Neuronal stem cell (in vitro differentiated cells): ENCODE results near the gene S100A13.
"Not testable (repeated sequence)": the region's sequence is repeated elsewhere in the genome, so short reads cannot be mapped to it uniquely, and the experiment has no call there.

Experiments used
- DNase-seq: peaks from one replicate; pipeline ENCODE4 v3.0.0-alpha.2; 2013; ENCODE audit warnings: low spot score
- H2AFZ ChIP-seq: one replicate; pipeline ENCODE4 v1.6.1; 2013; ENCODE audit warnings: mild to moderate bottlenecking, low read length, inconsistent platforms
- H2AK5ac ChIP-seq: 2 replicates; pipeline ENCODE4 v1.6.1; 2013; ENCODE audit warnings: low read depth, mild to moderate bottlenecking, inconsistent platforms, low read length, moderate library complexity, mixed read lengths
- H2BK120ac ChIP-seq: 2 replicates; pipeline ENCODE4 v1.6.1; 2013; ENCODE audit warnings: low read depth, mild to moderate bottlenecking, inconsistent platforms, low read length, moderate library complexity, mixed read lengths
- H2BK12ac ChIP-seq: one replicate; pipeline ENCODE4 v1.6.1; 2013; ENCODE audit warnings: low read length, inconsistent platforms
- H2BK15ac ChIP-seq: 2 replicates; pipeline ENCODE4 v1.6.1; 2013; ENCODE audit warnings: mild to moderate bottlenecking, low read length, inconsistent platforms, mixed read lengths
- H2BK5ac ChIP-seq: one replicate; pipeline ENCODE4 v1.6.1; 2013; ENCODE audit warnings: inconsistent platforms, mild to moderate bottlenecking, low read length, moderate library complexity
- H3K14ac ChIP-seq: one replicate; pipeline ENCODE4 v1.6.1; 2013; ENCODE audit warnings: low read length, inconsistent platforms
- H3K18ac ChIP-seq: 2 replicates; pipeline ENCODE4 v1.6.1; 2013; ENCODE audit warnings: low read length, inconsistent platforms
- H3K23ac ChIP-seq: 2 replicates; pipeline ENCODE4 v1.6.1; 2013; ENCODE audit warnings: low read depth, mild to moderate bottlenecking, mixed read lengths, low read length, inconsistent platforms; ENCODE audit not compliant: poor library complexity
- H3K27ac ChIP-seq: replicated peaks from 3 replicates; pipeline ENCODE4 v1.5.1; 2013; ENCODE audit warnings: low read length, inconsistent platforms
- H3K27me3 ChIP-seq, 3 experiments: 2 replicates each; pipeline ENCODE4 v1.6.1; 2013; ENCODE audit warnings: low read length in 3 of 3, mild to moderate bottlenecking in 2 of 3, inconsistent platforms in 1 of 3, low read depth in 1 of 3, mixed read lengths in 1 of 3, moderate library complexity in 1 of 3; ENCODE audit not compliant: control insufficient read depth in 3 of 3, insufficient read depth in 3 of 3
- H3K36me3 ChIP-seq, 2 donors: replicated peaks in 1 of 2; 2 replicates each; pipeline ENCODE4 v1.6.1; 2013; ENCODE audit warnings: low read length in 2 of 2; ENCODE audit not compliant: control insufficient read depth in 2 of 2, insufficient read depth in 2 of 2
- H3K4ac ChIP-seq: 2 replicates; pipeline ENCODE4 v1.6.1; 2013; ENCODE audit warnings: inconsistent platforms, mild to moderate bottlenecking, low read length, moderate library complexity
- H3K4me1 ChIP-seq, 2 donors: 1 replicate in 1 of 2; 2 replicates in 1 of 2; pipeline ENCODE4 v1.6.1; 2013; ENCODE audit warnings: low read length in 2 of 2, low read depth in 1 of 2; ENCODE audit not compliant: control insufficient read depth in 2 of 2, insufficient read depth in 1 of 2
- H3K4me2 ChIP-seq: one replicate; pipeline ENCODE4 v1.6.1; 2013; ENCODE audit warnings: mild to moderate bottlenecking, low read length, inconsistent platforms; ENCODE audit not compliant: insufficient read depth, poor library complexity, severe bottlenecking
- H3K4me3 ChIP-seq, 2 donors: 2 replicates each; pipeline ENCODE4 v1.5.1; 2013; ENCODE audit warnings: low read length in 2 of 2, mild to moderate bottlenecking in 2 of 2, inconsistent platforms in 1 of 2, moderate library complexity in 1 of 2
- H3K79me1 ChIP-seq: one replicate; pipeline ENCODE4 v1.6.1; 2013; ENCODE audit warnings: low read depth, mild to moderate bottlenecking, inconsistent platforms, low read length, moderate library complexity
- H3K9ac ChIP-seq: one replicate; pipeline ENCODE4 v1.6.1; 2013; ENCODE audit warnings: mild to moderate bottlenecking, low read depth, low read length, inconsistent platforms; ENCODE audit not compliant: poor library complexity
- H3K9me3 ChIP-seq, 2 donors: replicated peaks in 1 of 2; 2 replicates each; pipeline versions ENCODE3 to v1.6.1; 2013; ENCODE audit warnings: low read length in 2 of 2, mild to moderate bottlenecking in 2 of 2, inconsistent platforms in 1 of 2, low read depth in 1 of 2, mixed read lengths in 1 of 2, moderate library complexity in 1 of 2; ENCODE audit not compliant: control insufficient read depth in 2 of 2, insufficient read depth in 1 of 2
- H4K8ac ChIP-seq: one replicate; pipeline ENCODE4 v1.6.1; 2013; ENCODE audit warnings: low read depth, mild to moderate bottlenecking, inconsistent platforms, low read length, moderate library complexity
- H4K91ac ChIP-seq: one replicate; pipeline ENCODE4 v1.6.1; 2013; ENCODE audit warnings: low read length, low read depth, mild to moderate bottlenecking, inconsistent platforms; ENCODE audit not compliant: poor library complexity
- WGBS, 2 donors: extraction: QIAGEN DNeasy Blood & Tissue Kit; methylation state at CpG; one replicate each; pipeline ENCODE4 v1.1.7; 2013; ENCODE audit warnings: missing lambda C conversion rate in 2 of 2, mixed read lengths in 1 of 2; ENCODE audit not compliant: insufficient read length in 2 of 2, insufficient replicate concordance in 1 of 2; ENCODE audit errors: extremely low coverage in 2 of 2; 5-methylcytosine and 5-hydroxymethylcytosine counted together

Gene S100A13

GRCh38 chr1:153670859-153671627, 43.7 kb upstream of the S100A13 start, which contains the start of gene ILF2:
Gene ILF2, minus strand, starts transcription at chr1:153670993. Its CDS starts 71 bp downstream, at chr1:153670922.
- peaks cover 3% of the 10 kb centered on the region for H3K79me1 ChIP-seq
- H3K27ac ChIP-seq: peak within 1 kb of the TSS; percentile 73
- no peak within 1 kb of the TSS for H2BK12ac ChIP-seq
- peak within 1 kb of the TSS; percentile 92 to 98 for H3K4me3 ChIP-seq
- peak within 1 kb of the TSS; percentile 26 for H3K4ac ChIP-seq
- peak within 1 kb of the TSS; percentile 18 for H3K23ac ChIP-seq
- WGBS, 2 donors: no CpG with 5 or more reads among the region's 35 CpGs
- H3K4me2 ChIP-seq: peak within 1 kb of the TSS; percentile 85
- H2AK5ac ChIP-seq: peak within 1 kb of the TSS; percentile 99
- no peaks in the 10 kb centered on the region for H3K27me3 ChIP-seq
- peaks cover 3 to 9% of the 10 kb centered on the region in 2 donors for H3K4me1 ChIP-seq
- peak within 1 kb of the TSS; percentile 79 for H3K18ac ChIP-seq
- no peak within 1 kb of the TSS for H3K14ac ChIP-seq
- peak within 1 kb of the TSS; percentile 1 for H2BK5ac ChIP-seq
- peak within 1 kb of the TSS; percentile 93 for H3K9ac ChIP-seq
- no peak within 1 kb of the TSS for H4K8ac ChIP-seq
- peaks cover 28 to 41% of the 10 kb centered on the region in 2 donors for H3K36me3 ChIP-seq
- DNase-seq: peak; percentile 100
- H4K91ac ChIP-seq: no peak within 1 kb of the TSS
- H2BK15ac ChIP-seq: no peak within 1 kb of the TSS
- H2AFZ ChIP-seq: peak within 1 kb of the TSS; percentile 86
- no peak within 1 kb of the TSS for H2BK120ac ChIP-seq
- no peaks in the 10 kb centered on the region for H3K9me3 ChIP-seq

DNA sequence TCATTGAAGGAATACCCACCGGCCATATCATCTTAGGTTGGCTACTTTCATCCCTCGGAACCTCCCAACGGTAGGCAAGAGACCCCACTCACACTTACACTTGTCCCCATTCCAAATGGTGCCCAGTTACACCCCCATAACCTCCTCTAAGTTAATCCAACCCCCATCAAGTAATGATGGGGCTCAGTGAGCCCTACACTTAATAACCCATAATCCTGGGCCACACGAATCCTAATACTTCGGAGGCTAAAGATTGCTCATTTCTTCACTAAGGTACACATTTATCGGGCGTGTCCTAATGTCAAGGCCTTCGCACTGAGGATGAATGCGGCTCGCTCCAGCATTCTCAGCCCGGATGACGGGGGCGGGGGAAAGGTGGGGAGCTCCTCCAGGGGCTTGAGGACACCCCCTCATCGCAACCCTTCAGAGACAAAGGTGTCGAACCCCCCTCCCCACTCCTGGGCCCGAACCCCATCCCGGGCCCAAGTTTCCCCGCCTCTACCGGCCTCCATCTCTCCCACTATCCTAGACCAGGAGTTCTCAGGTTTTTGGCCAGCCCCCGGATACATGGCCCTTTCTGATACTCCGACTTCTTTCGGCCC, 43.1 kb upstream of the S100A13 start:
- no peaks in the 10 kb centered on the region for H3K27me3 ChIP-seq
- H3K4ac ChIP-seq: peak overlapping the region; percentile 26
- H2BK12ac ChIP-seq: no peak overlapping the region
- H2BK15ac ChIP-seq: no peak overlapping the region
- H3K9me3 ChIP-seq: no peaks in the 10 kb centered on the region
- peak overlapping the region; percentile 92 to 98 for H3K4me3 ChIP-seq
- peak overlapping the region; percentile 1 for H2BK5ac ChIP-seq
- peaks cover 3 to 9% of the 10 kb centered on the region in 2 donors for H3K4me1 ChIP-seq
- peak overlapping the region; percentile 57 for H2AFZ ChIP-seq
- WGBS, 2 donors: no CpG with 5 or more reads among the region's 22 CpGs
- no peak overlapping the region for H3K27ac ChIP-seq
- no peak overlapping the region for H4K91ac ChIP-seq
- H3K9ac ChIP-seq: peak overlapping the region; percentile 93
- peak overlapping the region; percentile 18 for H3K23ac ChIP-seq
- H2AK5ac ChIP-seq: peak overlapping the region; percentile 99
- peak overlapping the region; percentile 85 for H3K4me2 ChIP-seq
- DNase-seq: no peak
- peaks cover 3% of the 10 kb centered on the region for H3K79me1 ChIP-seq
- H3K14ac ChIP-seq: no peak overlapping the region
- H3K18ac ChIP-seq: peak overlapping the region; percentile 79
- no peak overlapping the region for H2BK120ac ChIP-seq
- no peak overlapping the region for H4K8ac ChIP-seq
- H3K36me3 ChIP-seq: peaks cover 31 to 48% of the 10 kb centered on the region in 2 donors

- Histone ChIP-seq H3K4me3 (peak overlapping the region; percentile 92 to 98), H3K79me1 (peaks cover 3% of the 10 kb centered on the region), H2BK5ac (no peak overlapping the region), H2BK12ac (no peak overlapping the region), H2BK15ac (no peak overlapping the region), H3K4me2 (peak overlapping the region; percentile 85), H3K27me3 (no peaks in the 10 kb centered on the region), H3K23ac (no peak overlapping the region), H2BK120ac (no peak overlapping the region), H3K9me3 (no peaks in the 10 kb centered on the region), H3K18ac (no peak overlapping the region), H3K14ac (no peak overlapping the region), H3K9ac (no peak overlapping the region), H4K8ac (no peak overlapping the region), H3K4ac (no peak overlapping the region), H3K4me1 (peaks cover 3 to 9% of the 10 kb centered on the region in 2 donors), H3K27ac (no peak overlapping the region), H2AFZ (no peak overlapping the region), H3K36me3 (peaks cover 36 to 56% of the 10 kb centered on the region in 2 donors), H4K91ac (no peak overlapping the region), H2AK5ac (no peak overlapping the region)
- DNase-seq: no peak
- no CpG with 5 or more reads among the region's 6 CpGs for WGBS, 2 donors
Observed at GRCh38 chr1:153669606-153670005, 42.3 kb upstream of the S100A13 start.

DNA sequence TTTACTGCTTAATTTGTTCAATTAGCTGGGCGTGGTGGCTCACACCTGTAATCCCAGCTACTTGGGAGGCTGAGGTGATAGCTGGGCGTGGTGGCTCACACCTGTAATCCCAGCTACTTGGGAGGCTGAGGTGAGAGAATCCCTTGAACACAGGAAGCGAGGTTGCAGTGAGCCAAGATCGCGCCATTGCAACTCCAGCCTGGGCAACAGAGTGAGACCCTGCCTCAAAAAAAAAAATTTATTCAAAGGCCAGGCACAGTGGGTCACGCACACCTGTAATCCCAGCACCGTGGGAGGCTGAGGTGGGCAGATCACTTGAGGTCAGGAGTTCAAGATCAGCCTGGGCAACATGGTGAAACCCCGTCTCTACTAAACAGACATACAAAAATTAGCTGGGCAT, 41.4 kb upstream of the S100A13 start:
- not testable (repeated sequence) for H3K4me2 ChIP-seq, H2AFZ ChIP-seq, H4K91ac ChIP-seq, H3K4me3 ChIP-seq, DNase-seq, H2BK5ac ChIP-seq, H3K4ac ChIP-seq, H2BK15ac ChIP-seq, H2BK120ac ChIP-seq, H3K27ac ChIP-seq, H3K9me3 ChIP-seq, H2BK12ac ChIP-seq, H3K18ac ChIP-seq, H3K79me1 ChIP-seq, H3K27me3 ChIP-seq, H2AK5ac ChIP-seq, H3K14ac ChIP-seq, H3K23ac ChIP-seq, H3K9ac ChIP-seq, H4K8ac ChIP-seq, H3K4me1 ChIP-seq
- peaks cover 42 to 65% of the 10 kb centered on the region in 2 donors for H3K36me3 ChIP-seq
- no CpG with 5 or more reads among the region's 8 CpGs for WGBS, 2 donors
